Body of pancreas (tissue), 4 donors: ENCODE data around the gene RPRM.

Experiments
- CTCF ChIP-seq, 7 experiments: fragments of 450-650 bp in 4 of 7; fragments of 200-600 bp in 3 of 7; sonication (generic) in 3 of 7; IDR thresholded peaks; one replicate each; pipeline ENCODE4 v1.5.1; 2016 to 2019; ENCODE audit warnings: antibody characterized with exemption in 7 of 7
- POLR2A ChIP-seq, 3 donors: fragments of 450-650 bp; IDR thresholded peaks; one replicate each; pipeline ENCODE4 v1.6.1; 2016; ENCODE audit warnings: antibody characterized with exemption in 3 of 3, mild to moderate bottlenecking in 2 of 3

GRCh38 chr2:153487448-153487847 lies 8.9 kb upstream of the RPRM start:
- TF ChIP-seq CTCF (IDR thresholded peaks at IDR 0.05) (no peak), POLR2A (IDR thresholded peaks at IDR 0.05) (no peak)
